RWPE1 (cell line): ENCODE measurements around the gene FGF4.
"Not testable (repeated sequence)": the region's sequence is repeated elsewhere in the genome, so short reads cannot be mapped to it uniquely, and the experiment has no call there.

Source experiments
- CTCF ChIA-PET: fragments of 350-600 bp; sonication (Branson Sonifier 250); formaldehyde crosslinking; extraction: SDS; loops from one replicate; lab custom pipeline; 2021; lab: Yijun Ruan, JAX
- POLR2A ChIA-PET: fragments of 400-600 bp; formaldehyde crosslinking; extraction: SDS; loops from one replicate; lab custom pipeline; 2020; ENCODE audit warnings: antibody characterized with exemption; ENCODE audit not compliant: low non-redundant PET; lab: Yijun Ruan, JAX
- DNase-seq: peaks from one replicate; pipeline ENCODE4 v3.0.0; 2012; ENCODE audit warnings: low spot score
- H3K27ac ChIP-seq: fragments of 450-650 bp; 2 replicates; pipeline ENCODE4 v1.5.1; 2017
- TF ChIP-seq, protein P1 (sequence below): fragments of 450-650 bp; conservative IDR thresholded peaks from 2 replicates; pipeline ENCODE4 v1.5.1; 2017; ENCODE audit warnings: low read depth, mild to moderate bottlenecking

The FGF4 gene

GRCh38 chr11:69778373-69778772 lies 3.2 kb upstream of the FGF4 start:
- TF ChIP-seq, protein P1, sequence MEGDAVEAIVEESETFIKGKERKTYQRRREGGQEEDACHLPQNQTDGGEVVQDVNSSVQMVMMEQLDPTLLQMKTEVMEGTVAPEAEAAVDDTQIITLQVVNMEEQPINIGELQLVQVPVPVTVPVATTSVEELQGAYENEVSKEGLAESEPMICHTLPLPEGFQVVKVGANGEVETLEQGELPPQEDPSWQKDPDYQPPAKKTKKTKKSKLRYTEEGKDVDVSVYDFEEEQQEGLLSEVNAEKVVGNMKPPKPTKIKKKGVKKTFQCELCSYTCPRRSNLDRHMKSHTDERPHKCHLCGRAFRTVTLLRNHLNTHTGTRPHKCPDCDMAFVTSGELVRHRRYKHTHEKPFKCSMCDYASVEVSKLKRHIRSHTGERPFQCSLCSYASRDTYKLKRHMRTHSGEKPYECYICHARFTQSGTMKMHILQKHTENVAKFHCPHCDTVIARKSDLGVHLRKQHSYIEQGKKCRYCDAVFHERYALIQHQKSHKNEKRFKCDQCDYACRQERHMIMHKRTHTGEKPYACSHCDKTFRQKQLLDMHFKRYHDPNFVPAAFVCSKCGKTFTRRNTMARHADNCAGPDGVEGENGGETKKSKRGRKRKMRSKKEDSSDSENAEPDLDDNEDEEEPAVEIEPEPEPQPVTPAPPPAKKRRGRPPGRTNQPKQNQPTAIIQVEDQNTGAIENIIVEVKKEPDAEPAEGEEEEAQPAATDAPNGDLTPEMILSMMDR, result no peak
- no peak for DNase-seq
- no peak overlapping the region for H3K27ac ChIP-seq
- ChIA-PET POLR2A (no interaction called here), CTCF (interaction anchor here (0.6 kb wide), 1 partner anchor 15 kb away, joined by 4 read pairs; no protein-coding TSS in a partner anchor)

- H3K27ac ChIP-seq, result no peak overlapping the region
- ChIA-PET CTCF (interaction anchor here (0.6 kb wide), 1 partner anchor 1067 kb away, joined by 3 read pairs; no protein-coding TSS in a partner anchor), POLR2A (no interaction called here)
- TF ChIP-seq, protein P1, result no peak
- DNase-seq, result no peak
Measured at GRCh38 chr11:69774354-69775162, 583 bp downstream of the FGF4 start.

- DNase-seq, result no peak
- ChIA-PET POLR2A (no interaction called here), CTCF (interaction anchor here (0.6 kb wide), 1 partner anchor 1066 kb away, joined by 3 read pairs; no protein-coding TSS in a partner anchor)
- H3K27ac ChIP-seq, result no peak overlapping the region
- TF ChIP-seq, protein P1, result no peak
Measured at GRCh38 chr11:69773626-69774353, 1.4 kb downstream of the FGF4 start.

DNA sequence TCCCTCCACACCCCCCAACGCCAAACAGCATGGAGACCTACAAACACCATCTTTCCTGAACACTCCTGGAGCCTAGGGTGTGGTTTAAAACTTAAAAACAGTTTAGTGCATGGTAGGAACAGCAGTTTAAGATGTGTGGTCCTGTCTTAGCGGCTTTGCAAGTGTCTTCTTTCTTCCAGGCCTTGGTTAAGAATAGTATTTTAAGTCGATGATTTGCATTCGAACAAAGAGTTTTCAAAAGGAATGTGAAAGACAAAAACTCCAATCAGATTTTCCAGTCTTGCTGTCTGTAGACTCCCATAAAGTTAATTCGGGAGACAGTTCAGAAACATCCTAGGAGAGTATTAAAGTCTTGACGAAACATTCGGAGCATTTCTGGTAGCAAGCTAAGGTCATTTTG lies 3.7 kb downstream of the FGF4 start:
- no peak overlapping the region for H3K27ac ChIP-seq
- ChIA-PET CTCF (no interaction called here), POLR2A (no interaction called here)
- TF ChIP-seq, protein P1, result no peak
- no peak for DNase-seq

- TF ChIP-seq, protein P1, result no peak
- DNase-seq, result no peak
- CTCF ChIA-PET, result interaction anchor here (0.6 kb wide), 1 partner anchor 1039 kb away, joined by 3 read pairs; no protein-coding TSS in a partner anchor
- no peak overlapping the region for H3K27ac ChIP-seq
- POLR2A ChIA-PET, result no interaction called here
Measured at GRCh38 chr11:69770540-69770939, 4.6 kb downstream of the FGF4 start.

DNA sequence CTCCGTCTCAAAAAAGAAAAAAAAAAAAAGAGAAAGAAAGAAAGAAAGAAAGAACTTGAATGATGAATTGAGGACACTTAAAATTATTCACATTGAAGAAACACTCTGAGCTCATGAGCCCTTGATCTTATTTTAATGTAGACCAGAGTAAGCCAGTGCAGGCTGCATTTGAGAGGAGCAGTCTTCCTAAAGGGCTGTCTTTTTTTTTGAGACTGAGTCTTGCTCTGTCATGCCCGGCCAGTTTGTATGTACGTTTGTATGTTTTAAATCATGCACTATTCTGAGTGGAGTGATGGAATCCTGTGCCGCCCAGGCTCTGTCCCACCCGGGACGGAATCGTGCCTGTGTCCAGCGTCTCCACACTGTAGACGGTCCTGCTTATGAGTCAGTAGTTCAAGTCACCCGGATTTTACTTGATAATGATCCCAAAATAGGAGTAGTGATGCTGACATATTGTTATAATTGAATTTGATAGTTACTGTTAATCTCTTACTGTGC lies 9.6 kb downstream of the FGF4 start:
- TF ChIP-seq, protein P1, result no peak
- POLR2A ChIA-PET, result no interaction called here
- no peak for DNase-seq
- CTCF ChIA-PET, result interaction anchor here (0.7 kb wide), 1 partner anchor 300 kb away, joined by 5 read pairs; no protein-coding TSS in a partner anchor
- H3K27ac ChIP-seq, result no peak overlapping the region

DNA sequence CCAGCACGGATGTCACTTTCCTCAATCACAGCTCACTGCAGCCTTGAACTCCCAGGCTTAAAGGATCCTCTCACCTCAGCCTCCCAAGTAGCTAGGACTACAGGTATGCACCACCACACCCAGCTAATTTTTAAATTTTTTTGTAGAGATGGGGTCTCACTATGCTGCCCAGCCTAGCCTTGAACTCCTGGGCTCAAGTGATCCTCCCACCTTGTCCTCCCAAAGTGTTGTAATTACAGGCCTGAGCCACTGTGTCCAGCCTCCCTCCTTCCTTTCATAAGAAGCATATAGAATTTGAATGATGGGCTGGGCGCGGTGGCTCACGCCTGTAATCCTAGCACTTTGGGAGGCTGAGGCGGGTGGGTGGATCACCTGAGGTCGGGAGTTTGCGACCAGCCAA lies 10.2 kb downstream of the FGF4 start:
- DNase-seq, POLR2A ChIA-PET, H3K27ac ChIP-seq: not testable (repeated sequence)
- CTCF ChIA-PET, result interaction anchor here (0.7 kb wide), 1 partner anchor 300 kb away, joined by 5 read pairs; no protein-coding TSS in a partner anchor
